H9 (cell line): Measurements from ENCODE around the gene ZC3H18. TPM values are rescaled to one million over a fixed set of nuclear protein-coding genes. Genes with fewer than 3 reads are reported as not detected.

Experiments used
- DNase-seq: peaks from one replicate; pipeline ENCODE4 v3.0.0-alpha.2; 2017
- H2AFZ ChIP-seq: one replicate; pipeline ENCODE4 v1.6.1; 2013; ENCODE audit warnings: mild to moderate bottlenecking, low read length, control low read depth, moderate library complexity
- H2AK5ac ChIP-seq: 2 replicates; pipeline ENCODE4 v1.6.1; 2013; ENCODE audit warnings: low read length, control low read depth, mixed read lengths; ENCODE audit not compliant: insufficient read length
- H2BK120ac ChIP-seq: one replicate; pipeline ENCODE4 v1.6.1; 2013; ENCODE audit warnings: low read depth, mild to moderate bottlenecking, low read length, control low read depth, inconsistent platforms; ENCODE audit not compliant: poor library complexity, severe bottlenecking
- H2BK12ac ChIP-seq: 2 replicates; pipeline ENCODE4 v1.6.1; 2013; ENCODE audit warnings: low read length, control low read depth, mixed read lengths, low read depth; ENCODE audit not compliant: insufficient read length
- H2BK15ac ChIP-seq: 2 replicates; pipeline ENCODE4 v1.6.1; 2013; ENCODE audit warnings: low read depth, low read length, control low read depth
- H2BK20ac ChIP-seq: one replicate; pipeline ENCODE4 v1.6.1; 2013; ENCODE audit warnings: low read depth, mild to moderate bottlenecking, low read length, control low read depth, inconsistent platforms; ENCODE audit not compliant: poor library complexity, severe bottlenecking
- H2BK5ac ChIP-seq: 2 replicates; pipeline ENCODE4 v1.6.1; 2013; ENCODE audit warnings: low read length, control low read depth, mixed read lengths; ENCODE audit not compliant: insufficient read length
- H3K14ac ChIP-seq: 2 replicates; pipeline ENCODE4 v1.6.1; 2013; ENCODE audit warnings: low read length, control low read depth; ENCODE audit not compliant: insufficient read depth
- H3K18ac ChIP-seq: 2 replicates; pipeline ENCODE4 v1.6.1; 2013; ENCODE audit warnings: low read depth, mild to moderate bottlenecking, mixed read lengths, low read length, control low read depth; ENCODE audit not compliant: insufficient read length
- H3K23ac ChIP-seq: 2 replicates; pipeline ENCODE4 v1.6.1; 2013; ENCODE audit warnings: low read length, control low read depth, mixed read lengths, low read depth; ENCODE audit not compliant: insufficient read length
- H3K23me2 ChIP-seq: 2 replicates; pipeline ENCODE4 v1.6.1; 2013; ENCODE audit warnings: low read depth, mild to moderate bottlenecking, mixed read lengths, low read length, control low read depth; ENCODE audit not compliant: insufficient read length, poor library complexity, severe bottlenecking
- H3K27ac ChIP-seq: 2 replicates; pipeline ENCODE4 v1.5.1; 2013; ENCODE audit warnings: low read length, control low read depth, mixed read lengths, low read depth; ENCODE audit not compliant: insufficient read length
- H3K27me3 ChIP-seq: 2 replicates; pipeline ENCODE4 v1.6.1; 2013; ENCODE audit warnings: low read length, control low read depth, inconsistent platforms; ENCODE audit not compliant: insufficient read depth
- H3K4ac ChIP-seq: 2 replicates; pipeline ENCODE4 v1.6.1; 2013; ENCODE audit warnings: low read depth, mild to moderate bottlenecking, control low read depth, inconsistent platforms, low read length, moderate library complexity
- H3K4me1 ChIP-seq: 2 replicates; pipeline ENCODE4 v1.6.1; 2013; ENCODE audit warnings: low read length, control low read depth, inconsistent platforms; ENCODE audit not compliant: insufficient read depth
- H3K4me2 ChIP-seq: 2 replicates; pipeline ENCODE4 v1.6.1; 2013; ENCODE audit warnings: low read length, control low read depth, mixed read lengths; ENCODE audit not compliant: insufficient read length, insufficient read depth
- H3K56ac ChIP-seq: 2 replicates; pipeline ENCODE4 v1.6.1; 2013; ENCODE audit warnings: low read depth, mild to moderate bottlenecking, mixed read lengths, low read length, control low read depth; ENCODE audit not compliant: insufficient read length
- H3K79me1 ChIP-seq: 2 replicates; pipeline ENCODE4 v1.6.1; 2013; ENCODE audit warnings: low read depth, mild to moderate bottlenecking, moderate library complexity, low read length, control low read depth, inconsistent platforms; ENCODE audit not compliant: insufficient read depth, poor library complexity, severe bottlenecking
- H3K79me2 ChIP-seq: 2 replicates; pipeline ENCODE4 v1.6.1; 2013; ENCODE audit warnings: low read length, control low read depth, inconsistent platforms; ENCODE audit not compliant: insufficient read depth
- H3K9ac ChIP-seq: 2 replicates; pipeline ENCODE4 v1.6.1; 2013; ENCODE audit warnings: low read length, control low read depth, mixed read lengths; ENCODE audit not compliant: insufficient read length; ENCODE audit errors: extremely low read depth
- H3K9me3 ChIP-seq: one replicate; pipeline ENCODE4 v1.6.1; 2013; ENCODE audit warnings: low read depth, low read length, inconsistent platforms; ENCODE audit not compliant: control insufficient read depth
- H3T11ph ChIP-seq: one replicate; pipeline ENCODE4 v1.6.1; 2013; ENCODE audit warnings: mild to moderate bottlenecking, low read length, control low read depth, inconsistent platforms
- H4K20me1 ChIP-seq: one replicate; pipeline ENCODE4 v1.6.1; 2013; ENCODE audit not compliant: control insufficient read depth, insufficient read length, insufficient read depth
- H4K5ac ChIP-seq: 2 replicates; pipeline ENCODE4 v1.6.1; 2013; ENCODE audit warnings: low read depth, mild to moderate bottlenecking, mixed read lengths, low read length, control low read depth; ENCODE audit not compliant: insufficient read length
- H4K8ac ChIP-seq: replicated peaks from 2 replicates; pipeline ENCODE4 v1.6.1; 2013; ENCODE audit warnings: low read length, control low read depth, mixed read lengths, low read depth; ENCODE audit not compliant: insufficient read length
- H4K91ac ChIP-seq: 2 replicates; pipeline ENCODE4 v1.6.1; 2013; ENCODE audit warnings: low read depth, mild to moderate bottlenecking, moderate library complexity, mixed read lengths, low read length, control low read depth; ENCODE audit not compliant: insufficient read length
- H3K27ac Mint-ChIP-seq, 3 experiments: 2 replicates in 2 of 3; 3 replicates in 1 of 3; pipeline ENCODE4 v1.8.0; 2020 to 2021; ENCODE audit warnings: mixed read lengths in 3 of 3, mild to moderate bottlenecking in 1 of 3, moderate library complexity in 1 of 3
- H3K27me3 Mint-ChIP-seq: 2 replicates; pipeline ENCODE4 v1.8.0; 2021; ENCODE audit warnings: low read depth, mild to moderate bottlenecking, moderate library complexity, mixed read lengths
- H3K36me3 Mint-ChIP-seq, 3 experiments: 2 replicates in 2 of 3; 3 replicates in 1 of 3; pipeline ENCODE4 v1.8.0; 2020 to 2021; ENCODE audit warnings: low read depth in 3 of 3, mixed read lengths in 3 of 3; ENCODE audit not compliant: insufficient read depth in 1 of 3
- H3K4me1 Mint-ChIP-seq, 2 experiments: 2 replicates each; pipeline ENCODE4 v1.8.0; 2020; ENCODE audit warnings: mixed read lengths in 2 of 2
- H3K4me3 Mint-ChIP-seq, 2 experiments: 2 replicates in 1 of 2; 3 replicates in 1 of 2; pipeline ENCODE4 v1.8.0; 2020 to 2021; ENCODE audit warnings: mild to moderate bottlenecking in 2 of 2, mixed read lengths in 2 of 2, moderate library complexity in 1 of 2
- H3K9me3 Mint-ChIP-seq, 2 experiments: 2 replicates in 1 of 2; 3 replicates in 1 of 2; pipeline ENCODE4 v1.8.0; 2020; ENCODE audit warnings: mild to moderate bottlenecking in 2 of 2, mixed read lengths in 2 of 2, moderate library complexity in 1 of 2
- WGBS: extraction: QIAGEN DNeasy Blood & Tissue Kit; methylation state at CpG from one replicate; pipeline ENCODE4 v1.1.7; 2013; ENCODE audit warnings: missing lambda C conversion rate, low lambda C conversion rate, mixed read lengths; ENCODE audit not compliant: insufficient read length; ENCODE audit errors: extremely low coverage; 5-methylcytosine and 5-hydroxymethylcytosine counted together
- total RNA-seq: library from RNA; stranded (reverse); gene quantifications from 2 replicates; pipeline ENCODE4 v1.2.1, GENCODE V29; 2021
- TF ChIP-seq, protein P1 (sequence below): fragments of 200-600 bp; sonication (generic); conservative IDR thresholded peaks from 3 replicates; pipeline ENCODE4 v1.8.0; 2021; ENCODE audit warnings: antibody characterized with exemption, mild to moderate bottlenecking

ZC3H18 gene
- total RNA-seq, 1 experiment from 2014 or later, result 69.7 TPM

DNA sequence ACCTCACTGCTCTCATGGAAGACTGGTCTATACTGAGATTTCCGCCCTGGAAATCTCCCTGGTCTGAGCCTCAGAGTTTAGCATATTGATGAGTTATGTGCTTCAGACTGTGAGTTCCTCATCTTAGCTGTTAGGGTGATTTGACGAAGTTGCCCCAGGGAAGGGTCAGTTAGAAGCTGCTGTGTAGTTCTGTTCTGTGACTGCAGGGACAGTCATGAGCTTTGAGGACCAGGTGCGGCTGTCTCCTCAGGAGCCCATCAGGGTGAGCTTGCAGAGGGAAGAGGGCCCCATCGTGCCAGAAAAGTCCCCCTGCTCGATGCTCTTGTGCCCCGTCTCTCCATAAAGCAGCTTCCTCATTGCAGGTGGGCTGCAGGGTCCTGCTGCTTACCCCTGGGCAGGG is 39.9 kb downstream of the ZC3H18 start:
- Mint-ChIP-seq H3K36me3 (peaks cover 11 to 73% (median 55%) of the 10 kb centered on the region in 3 experiments; a peak in 6 of 7 replicates), H3K4me3 (peak overlapping the region in 1 of 2 experiments; percentile 24; a peak in 2 of 5 replicates), H3K27ac (peak overlapping the region in 1 of 3 experiments; percentile 88; a peak in 3 of 7 replicates), H3K27me3 (no peaks in the 10 kb centered on the region), H3K9me3 (no peaks in the 10 kb centered on the region), H3K4me1 (peaks cover 0 to 11% of the 10 kb centered on the region in 2 experiments; a peak in 2 of 4 replicates)
- Histone ChIP-seq H3T11ph (no peak overlapping the region), H4K8ac (no peak overlapping the region), H3K4me2 (no peak overlapping the region), H4K91ac (no peak overlapping the region), H2BK12ac (no peak overlapping the region), H4K5ac (no peak overlapping the region), H3K9ac (no peak overlapping the region), H4K20me1 (no peaks in the 10 kb centered on the region), H3K9me3 (no peaks in the 10 kb centered on the region), H2BK120ac (no peak overlapping the region), H2AK5ac (no peak overlapping the region), H2BK15ac (no peak overlapping the region), H3K4me1 (no peaks in the 10 kb centered on the region; the same call in 1 of the 2 replicates), H3K23me2 (no peaks in the 10 kb centered on the region), H3K27ac (no peak overlapping the region), H3K79me1 (no peaks in the 10 kb centered on the region), H3K14ac (no peak overlapping the region), H3K4ac (no peak overlapping the region), H2BK20ac (no peak overlapping the region), H3K56ac (no peak overlapping the region), H3K23ac (no peak overlapping the region), H3K27me3 (no peaks in the 10 kb centered on the region), H3K18ac (no peak overlapping the region), H3K79me2 (no peaks in the 10 kb centered on the region), H2AFZ (no peak overlapping the region), H2BK5ac (no peak overlapping the region)
- DNase-seq, result peak; percentile 55
- TF ChIP-seq, protein P1, sequence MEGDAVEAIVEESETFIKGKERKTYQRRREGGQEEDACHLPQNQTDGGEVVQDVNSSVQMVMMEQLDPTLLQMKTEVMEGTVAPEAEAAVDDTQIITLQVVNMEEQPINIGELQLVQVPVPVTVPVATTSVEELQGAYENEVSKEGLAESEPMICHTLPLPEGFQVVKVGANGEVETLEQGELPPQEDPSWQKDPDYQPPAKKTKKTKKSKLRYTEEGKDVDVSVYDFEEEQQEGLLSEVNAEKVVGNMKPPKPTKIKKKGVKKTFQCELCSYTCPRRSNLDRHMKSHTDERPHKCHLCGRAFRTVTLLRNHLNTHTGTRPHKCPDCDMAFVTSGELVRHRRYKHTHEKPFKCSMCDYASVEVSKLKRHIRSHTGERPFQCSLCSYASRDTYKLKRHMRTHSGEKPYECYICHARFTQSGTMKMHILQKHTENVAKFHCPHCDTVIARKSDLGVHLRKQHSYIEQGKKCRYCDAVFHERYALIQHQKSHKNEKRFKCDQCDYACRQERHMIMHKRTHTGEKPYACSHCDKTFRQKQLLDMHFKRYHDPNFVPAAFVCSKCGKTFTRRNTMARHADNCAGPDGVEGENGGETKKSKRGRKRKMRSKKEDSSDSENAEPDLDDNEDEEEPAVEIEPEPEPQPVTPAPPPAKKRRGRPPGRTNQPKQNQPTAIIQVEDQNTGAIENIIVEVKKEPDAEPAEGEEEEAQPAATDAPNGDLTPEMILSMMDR, result peak; percentile 47; the same call in 2 of the 3 replicates
- WGBS, result no CpG with 5 or more reads among the region's 6 CpGs
